ENCODE results near the gene ARHGAP21.
"Not testable (repeated sequence)": the region's sequence is repeated elsewhere in the genome, so short reads cannot be mapped to it uniquely, and the experiment has no call there.

ARHGAP21 gene

GRCh38 chr10:24619291-24619993, 104.2 kb downstream of the ARHGAP21 start:
- H3K36me3 ChIP-seq (ENCODE audit: control insufficient read depth in 4 of 4, insufficient read depth in 4 of 4, low read length in 3 of 4); H3K27ac ChIP-seq (ENCODE audit: insufficient read depth in 1 of 2, low read depth in 1 of 2, low read length in 2 of 2, poor library complexity in 1 of 2, severe bottlenecking in 2 of 2); POLR2A ChIA-PET; DNase-seq; H3K4me1 ChIP-seq (ENCODE audit: control extremely low read depth in 1 of 4, control insufficient read depth in 4 of 4, insufficient read depth in 4 of 4, low read length in 3 of 4); H3K4me3 ChIP-seq (ENCODE audit: control insufficient read depth in 1 of 7, extremely low read depth in 1 of 7, insufficient read depth in 4 of 7, low read depth in 2 of 7, low read length in 6 of 7); H3K27me3 ChIP-seq (replicated peaks in 2 of 5; ENCODE audit: control insufficient read depth in 4 of 5, insufficient read depth in 5 of 5, low read length in 4 of 5); H3K9me3 ChIP-seq (ENCODE audit: control extremely low read depth in 1 of 5, control insufficient read depth in 4 of 5, insufficient read depth in 2 of 5, low read depth in 1 of 5, low read length in 4 of 5): not testable (repeated sequence)
- CTCF ChIA-PET, result interaction anchor here (1.4 to 2.9 kb wide), 2 partner anchors 350 to 462 kb away, joined by 3 to 12 read pairs; no protein-coding TSS in a partner anchor
- 93% methylated on average over 8 of the region's 11 CpGs for WGBS (ENCODE audit: insufficient coverage)

DNA sequence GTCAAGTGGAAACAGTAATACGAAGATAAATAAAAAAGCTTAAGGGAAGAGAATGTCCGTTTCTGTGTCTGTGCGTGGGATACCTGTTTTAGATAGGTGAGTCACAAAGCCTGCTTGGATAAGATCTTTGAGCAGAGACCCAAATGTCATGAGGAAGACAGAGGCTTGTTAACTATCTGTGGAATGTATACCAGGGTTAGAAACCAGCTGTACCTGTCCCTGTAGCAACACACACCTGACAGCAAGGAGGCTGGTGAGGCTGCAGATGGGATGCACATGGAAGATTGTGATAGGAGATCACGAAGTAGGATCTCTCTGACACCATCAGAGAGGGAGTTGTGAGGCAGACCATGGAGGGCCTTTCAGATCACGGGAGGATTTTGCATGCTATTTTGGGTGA, 105.3 kb downstream of the ARHGAP21 start:
- Histone ChIP-seq H3K4me3 (ENCODE audit: control insufficient read depth in 1 of 7, extremely low read depth in 1 of 7, insufficient read depth in 4 of 7, low read depth in 2 of 7, low read length in 6 of 7) (no peak overlapping the region), H3K27ac (ENCODE audit: insufficient read depth in 1 of 2, low read depth in 1 of 2, low read length in 2 of 2, poor library complexity in 1 of 2, severe bottlenecking in 2 of 2) (no peak overlapping the region), H3K27me3 (replicated peaks in 2 of 5; ENCODE audit: control insufficient read depth in 4 of 5, insufficient read depth in 5 of 5, low read length in 4 of 5) (no peaks in the 10 kb centered on the region), H3K4me1 (ENCODE audit: control extremely low read depth in 1 of 4, control insufficient read depth in 4 of 4, insufficient read depth in 4 of 4, low read length in 3 of 4) (peaks cover 0 to 7% (median 5%) of the 10 kb centered on the region in 4 experiments), H3K36me3 (ENCODE audit: control insufficient read depth in 4 of 4, insufficient read depth in 4 of 4, low read length in 3 of 4) (peaks cover 0 to 4% (median 2%) of the 10 kb centered on the region in 4 experiments), H3K9me3 (ENCODE audit: control extremely low read depth in 1 of 5, control insufficient read depth in 4 of 5, insufficient read depth in 2 of 5, low read depth in 1 of 5, low read length in 4 of 5) (no peaks in the 10 kb centered on the region)
- DNase-seq, result no peak
- CTCF ChIA-PET, result interaction anchor here (0.5 to 2.9 kb wide), 9 partner anchors 25 to 624 kb away, joined by 3 to 12 read pairs (median 4); no protein-coding TSS in a partner anchor
- WGBS (ENCODE audit: insufficient coverage), result 95% methylated on average over 3 of the region's 5 CpGs
- POLR2A ChIA-PET, result no interaction called here

DNA sequence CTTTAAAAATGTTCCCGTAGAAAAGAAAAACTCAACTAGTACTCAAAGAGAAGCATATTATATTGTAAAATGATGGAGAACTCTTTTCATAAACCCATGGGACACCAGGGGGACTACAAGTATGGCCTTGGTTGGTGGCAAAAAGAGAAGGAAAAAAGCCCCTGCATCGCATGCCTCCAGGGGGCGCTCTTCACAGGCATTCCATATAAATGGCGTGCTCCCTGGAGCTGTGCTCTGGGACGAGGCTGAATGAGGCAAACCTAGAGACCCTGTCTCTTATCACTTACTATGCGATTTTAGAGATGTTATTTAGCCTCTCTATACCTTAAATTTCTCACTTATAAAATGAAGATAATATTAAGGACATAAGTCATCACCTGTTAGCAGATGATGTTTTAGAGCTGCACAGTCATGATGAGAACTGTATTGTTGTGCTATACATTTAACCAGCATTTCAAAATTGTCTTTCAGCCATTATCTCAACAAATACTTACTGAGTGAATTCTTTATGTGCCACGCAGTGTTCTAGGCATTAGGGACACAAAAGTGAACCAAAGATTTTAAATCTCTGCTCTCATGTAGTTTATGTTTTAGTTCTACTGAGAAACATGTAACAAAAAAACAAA, 105.8 kb downstream of the ARHGAP21 start:
- Histone ChIP-seq H3K27ac (ENCODE audit: insufficient read depth in 1 of 2, low read depth in 1 of 2, low read length in 2 of 2, poor library complexity in 1 of 2, severe bottlenecking in 2 of 2) (no peak overlapping the region), H3K4me3 (ENCODE audit: control insufficient read depth in 1 of 7, extremely low read depth in 1 of 7, insufficient read depth in 4 of 7, low read depth in 2 of 7, low read length in 6 of 7) (no peak overlapping the region), H3K9me3 (ENCODE audit: control extremely low read depth in 1 of 5, control insufficient read depth in 4 of 5, insufficient read depth in 2 of 5, low read depth in 1 of 5, low read length in 4 of 5) (no peaks in the 10 kb centered on the region), H3K36me3 (ENCODE audit: control insufficient read depth in 4 of 4, insufficient read depth in 4 of 4, low read length in 3 of 4) (peaks cover 0 to 4% (median 2%) of the 10 kb centered on the region in 4 experiments), H3K4me1 (ENCODE audit: control extremely low read depth in 1 of 4, control insufficient read depth in 4 of 4, insufficient read depth in 4 of 4, low read length in 3 of 4) (peaks cover 0 to 3% (median 1%) of the 10 kb centered on the region in 4 experiments), H3K27me3 (replicated peaks in 2 of 5; ENCODE audit: control insufficient read depth in 4 of 5, insufficient read depth in 5 of 5, low read length in 4 of 5) (no peaks in the 10 kb centered on the region)
- POLR2A ChIA-PET, result no interaction called here
- WGBS (ENCODE audit: insufficient coverage), result 48% methylated on average over 3 of the region's 7 CpGs
- CTCF ChIA-PET, result interaction anchor here (0.5 to 2.9 kb wide), 14 partner anchors 9 to 625 kb away, joined by 3 to 12 read pairs (median 3); no protein-coding TSS in a partner anchor
- peak; percentile 70 to 73 (median 72) for DNase-seq

GRCh38 chr10:24616536-24616935, 107.2 kb downstream of the ARHGAP21 start:
- Histone ChIP-seq H3K4me1 (ENCODE audit: control extremely low read depth in 1 of 4, control insufficient read depth in 4 of 4, insufficient read depth in 4 of 4, low read length in 3 of 4) (no peaks in the 10 kb centered on the region), H3K9me3 (ENCODE audit: control extremely low read depth in 1 of 5, control insufficient read depth in 4 of 5, insufficient read depth in 2 of 5, low read depth in 1 of 5, low read length in 4 of 5) (no peaks in the 10 kb centered on the region), H3K27me3 (replicated peaks in 2 of 5; ENCODE audit: control insufficient read depth in 4 of 5, insufficient read depth in 5 of 5, low read length in 4 of 5) (no peaks in the 10 kb centered on the region), H3K4me3 (ENCODE audit: control insufficient read depth in 1 of 7, extremely low read depth in 1 of 7, insufficient read depth in 4 of 7, low read depth in 2 of 7, low read length in 6 of 7) (no peak overlapping the region), H3K36me3 (ENCODE audit: control insufficient read depth in 4 of 4, insufficient read depth in 4 of 4, low read length in 3 of 4) (peaks cover 2 to 4% (median 3%) of the 10 kb centered on the region in 4 experiments), H3K27ac (ENCODE audit: insufficient read depth in 1 of 2, low read depth in 1 of 2, low read length in 2 of 2, poor library complexity in 1 of 2, severe bottlenecking in 2 of 2) (no peak overlapping the region)
- CTCF ChIA-PET, result interaction anchor here (1.0 to 2.9 kb wide), 7 partner anchors 11 to 465 kb away, joined by 3 to 12 read pairs (median 4); no protein-coding TSS in a partner anchor
- POLR2A ChIA-PET, result no interaction called here
- no peak for DNase-seq
- 94% methylated on average over 3 of the region's 3 CpGs for WGBS (ENCODE audit: insufficient coverage)

- Histone ChIP-seq H3K27me3 (replicated peaks in 2 of 5; ENCODE audit: control insufficient read depth in 4 of 5, insufficient read depth in 5 of 5, low read length in 4 of 5) (no peaks in the 10 kb centered on the region), H3K4me1 (ENCODE audit: control extremely low read depth in 1 of 4, control insufficient read depth in 4 of 4, insufficient read depth in 4 of 4, low read length in 3 of 4) (no peaks in the 10 kb centered on the region), H3K9me3 (ENCODE audit: control extremely low read depth in 1 of 5, control insufficient read depth in 4 of 5, insufficient read depth in 2 of 5, low read depth in 1 of 5, low read length in 4 of 5) (no peaks in the 10 kb centered on the region), H3K4me3 (ENCODE audit: control insufficient read depth in 1 of 7, extremely low read depth in 1 of 7, insufficient read depth in 4 of 7, low read depth in 2 of 7, low read length in 6 of 7) (no peak overlapping the region), H3K36me3 (ENCODE audit: control insufficient read depth in 4 of 4, insufficient read depth in 4 of 4, low read length in 3 of 4) (peaks cover 4 to 13% (median 10%) of the 10 kb centered on the region in 4 experiments), H3K27ac (ENCODE audit: insufficient read depth in 1 of 2, low read depth in 1 of 2, low read length in 2 of 2, poor library complexity in 1 of 2, severe bottlenecking in 2 of 2) (no peak overlapping the region)
- ChIA-PET POLR2A (no interaction called here), CTCF (interaction anchor here (0.7 kb wide), 1 partner anchor 10 kb away, joined by 3 read pairs; no protein-coding TSS in a partner anchor)
- DNase-seq, result no peak
- no CpG with 5 or more reads among the region's 1 CpG for WGBS (ENCODE audit: insufficient coverage)
Measured at GRCh38 chr10:24606021-24606420, 117.7 kb downstream of the ARHGAP21 start.

GRCh38 chr10:24605141-24605540, 118.5 kb downstream of the ARHGAP21 start:
- H3K27ac ChIP-seq (ENCODE audit: insufficient read depth in 1 of 2, low read depth in 1 of 2, low read length in 2 of 2, poor library complexity in 1 of 2, severe bottlenecking in 2 of 2), result no peak overlapping the region
- DNase-seq, result no peak
- peaks cover 8 to 20% (median 13%) of the 10 kb centered on the region in 4 experiments for H3K36me3 ChIP-seq (ENCODE audit: control insufficient read depth in 4 of 4, insufficient read depth in 4 of 4, low read length in 3 of 4)
- POLR2A ChIA-PET, result no interaction called here
- CTCF ChIA-PET, result interaction anchor here (0.7 kb wide), 1 partner anchor 11 kb away, joined by 3 read pairs; no protein-coding TSS in a partner anchor
- WGBS (ENCODE audit: insufficient coverage), result no CpG with 5 or more reads among the region's 3 CpGs
- no peaks in the 10 kb centered on the region for H3K4me1 ChIP-seq (ENCODE audit: control extremely low read depth in 1 of 4, control insufficient read depth in 4 of 4, insufficient read depth in 4 of 4, low read length in 3 of 4)
- H3K4me3 ChIP-seq (ENCODE audit: control insufficient read depth in 1 of 7, extremely low read depth in 1 of 7, insufficient read depth in 4 of 7, low read depth in 2 of 7, low read length in 6 of 7), result no peak overlapping the region
- no peaks in the 10 kb centered on the region for H3K27me3 ChIP-seq (replicated peaks in 2 of 5; ENCODE audit: control insufficient read depth in 4 of 5, insufficient read depth in 5 of 5, low read length in 4 of 5)
- no peaks in the 10 kb centered on the region for H3K9me3 ChIP-seq (ENCODE audit: control extremely low read depth in 1 of 5, control insufficient read depth in 4 of 5, insufficient read depth in 2 of 5, low read depth in 1 of 5, low read length in 4 of 5)

- CTCF ChIA-PET, result no interaction called here
- H3K27ac ChIP-seq (ENCODE audit: insufficient read depth in 1 of 2, low read depth in 1 of 2, low read length in 2 of 2, poor library complexity in 1 of 2, severe bottlenecking in 2 of 2), result no peak overlapping the region
- WGBS (ENCODE audit: insufficient coverage), result 94% methylated on average over 2 of the region's 2 CpGs
- no peaks in the 10 kb centered on the region for H3K4me1 ChIP-seq (ENCODE audit: control extremely low read depth in 1 of 4, control insufficient read depth in 4 of 4, insufficient read depth in 4 of 4, low read length in 3 of 4)
- POLR2A ChIA-PET, result no interaction called here
- H3K4me3 ChIP-seq (ENCODE audit: control insufficient read depth in 1 of 7, extremely low read depth in 1 of 7, insufficient read depth in 4 of 7, low read depth in 2 of 7, low read length in 6 of 7), result no peak overlapping the region
- no peaks in the 10 kb centered on the region for H3K27me3 ChIP-seq (replicated peaks in 2 of 5; ENCODE audit: control insufficient read depth in 4 of 5, insufficient read depth in 5 of 5, low read length in 4 of 5)
- no peaks in the 10 kb centered on the region for H3K9me3 ChIP-seq (ENCODE audit: control extremely low read depth in 1 of 5, control insufficient read depth in 4 of 5, insufficient read depth in 2 of 5, low read depth in 1 of 5, low read length in 4 of 5)
- peaks cover 10 to 22% (median 20%) of the 10 kb centered on the region in 4 experiments for H3K36me3 ChIP-seq (ENCODE audit: control insufficient read depth in 4 of 4, insufficient read depth in 4 of 4, low read length in 3 of 4)
- DNase-seq, result no peak
Measured at GRCh38 chr10:24603333-24603732, 120.4 kb downstream of the ARHGAP21 start.
